SK-N-SH treated with all-trans-retinoic acid at 6 μM for 48 hours (cell line): Measurements from ENCODE around the gene SIL1.

ENCODE experiments used
- ATAC-seq: fragments of 200-7000 bp; cut with Tn5 transposase; 3 replicates; pipeline ENCODE4 v1.9.1; 2020; ENCODE audit warnings: mild to moderate bottlenecking, moderate library complexity
- ARNTL ChIP-seq: fragments of 450-650 bp; formaldehyde crosslinking; IDR thresholded peaks from 2 replicates; pipeline ENCODE4 v1.5.0; 2020; ENCODE audit warnings: low read depth, mild to moderate bottlenecking, moderate library complexity, borderline replicate concordance
- BACH2 ChIP-seq: fragments of 250-450 bp; sonication (Bioruptor Pico); IDR thresholded peaks from 2 replicates; pipeline ENCODE4 v1.9.0; 2021; ENCODE audit warnings: mild to moderate bottlenecking, borderline replicate concordance
- CSDC2 ChIP-seq: fragments of 250-450 bp; sonication (Bioruptor Pico); IDR thresholded peaks from 2 replicates; pipeline ENCODE4 v1.5.0; 2020; ENCODE audit warnings: mild to moderate bottlenecking, moderate library complexity
- CSRNP3 ChIP-seq: fragments of 250-450 bp; sonication (Bioruptor Pico); IDR thresholded peaks from 2 replicates; pipeline ENCODE4 v1.5.1; 2021; ENCODE audit warnings: mild to moderate bottlenecking, moderate library complexity
- ESRRG ChIP-seq: fragments of 250-450 bp; sonication (Bioruptor Pico); IDR thresholded peaks from 2 replicates; pipeline ENCODE4 v1.6.1; 2021; ENCODE audit warnings: mild to moderate bottlenecking
- GLIS3 ChIP-seq: fragments of 250-450 bp; sonication (Bioruptor Pico); IDR thresholded peaks from 2 replicates; pipeline ENCODE4 v1.5.0; 2020; ENCODE audit warnings: mild to moderate bottlenecking, moderate library complexity
- ISL1 ChIP-seq: fragments of 250-450 bp; sonication (Bioruptor Pico); IDR thresholded peaks from 2 replicates; pipeline ENCODE4 v2.1.2; 2022; ENCODE audit warnings: mild to moderate bottlenecking, moderate library complexity
- OSR1 ChIP-seq: fragments of 250-450 bp; sonication (Bioruptor Pico); IDR thresholded peaks from 2 replicates; pipeline ENCODE4 v1.8.0; 2022; ENCODE audit warnings: moderate library complexity, mild to moderate bottlenecking, inconsistent platforms
- POU6F1 ChIP-seq: fragments of 250-450 bp; sonication (Bioruptor Pico); IDR thresholded peaks from 2 replicates; pipeline ENCODE4 v1.8.0; 2021; ENCODE audit warnings: low read depth, mild to moderate bottlenecking, moderate library complexity, borderline replicate concordance
- PPARA ChIP-seq: fragments of 250-450 bp; sonication (Bioruptor Pico); IDR thresholded peaks from 2 replicates; pipeline ENCODE4 v1.5.0; 2020; ENCODE audit warnings: mild to moderate bottlenecking, borderline replicate concordance
- RARB ChIP-seq: fragments of 250-450 bp; sonication (Bioruptor Pico); IDR thresholded peaks from 2 replicates; pipeline ENCODE4 v1.8.0; 2021; ENCODE audit warnings: mild to moderate bottlenecking, moderate library complexity
- SNAI2 ChIP-seq: fragments of 250-450 bp; sonication (Bioruptor Pico); IDR thresholded peaks from 2 replicates; pipeline ENCODE4 v1.5.0; 2020; ENCODE audit warnings: mild to moderate bottlenecking, moderate library complexity
- TCF4 ChIP-seq: fragments of 250-450 bp; sonication (Bioruptor Pico); IDR thresholded peaks from 2 replicates; pipeline ENCODE4 v1.8.0; 2021; ENCODE audit warnings: mild to moderate bottlenecking, moderate library complexity, borderline replicate concordance
- TOX ChIP-seq: fragments of 250-450 bp; sonication (Bioruptor Pico); IDR thresholded peaks from 2 replicates; pipeline ENCODE4 v1.8.0; 2021; ENCODE audit warnings: mild to moderate bottlenecking, moderate library complexity, borderline replicate concordance
- TSHZ2 ChIP-seq: fragments of 250-450 bp; sonication (Bioruptor Pico); IDR thresholded peaks from 2 replicates; pipeline ENCODE4 v1.5.0; 2020; ENCODE audit warnings: mild to moderate bottlenecking, moderate library complexity
- ZC3H10 ChIP-seq: fragments of 250-450 bp; sonication (Bioruptor Pico); IDR thresholded peaks from 2 replicates; pipeline ENCODE4 v1.5.1; 2021; ENCODE audit warnings: mild to moderate bottlenecking, moderate library complexity
- ZFP3 ChIP-seq: fragments of 250-450 bp; sonication (Bioruptor Pico); IDR thresholded peaks from 2 replicates; pipeline ENCODE4 v1.5.0; 2020; ENCODE audit warnings: mild to moderate bottlenecking, moderate library complexity
- ZNF565 ChIP-seq: fragments of 450-650 bp; formaldehyde crosslinking; conservative IDR thresholded peaks from 2 replicates; pipeline ENCODE4 v1.5.0; 2020; ENCODE audit warnings: low read depth, mild to moderate bottlenecking, moderate library complexity
- ZNF70 ChIP-seq: fragments of 450-650 bp; formaldehyde crosslinking; IDR thresholded peaks from 2 replicates; pipeline ENCODE4 v1.5.0; 2020; ENCODE audit warnings: mild to moderate bottlenecking, moderate library complexity
- ZNF8 ChIP-seq: fragments of 450-650 bp; formaldehyde crosslinking; IDR thresholded peaks from 2 replicates; pipeline ENCODE4 v1.5.0; 2020; ENCODE audit warnings: mild to moderate bottlenecking, moderate library complexity
- TF ChIP-seq, protein P1 (sequence below): fragments of 250-450 bp; sonication (Bioruptor Pico); IDR thresholded peaks from 2 replicates; pipeline ENCODE4 v1.8.0; 2020; ENCODE audit warnings: mild to moderate bottlenecking, moderate library complexity, borderline replicate concordance
- TF ChIP-seq, protein P2 (sequence below): fragments of 250-450 bp; sonication (Bioruptor Pico); IDR thresholded peaks from 2 replicates; pipeline ENCODE4 v1.5.1; 2020; ENCODE audit warnings: low read depth, mild to moderate bottlenecking, moderate library complexity

The SIL1 gene

DNA sequence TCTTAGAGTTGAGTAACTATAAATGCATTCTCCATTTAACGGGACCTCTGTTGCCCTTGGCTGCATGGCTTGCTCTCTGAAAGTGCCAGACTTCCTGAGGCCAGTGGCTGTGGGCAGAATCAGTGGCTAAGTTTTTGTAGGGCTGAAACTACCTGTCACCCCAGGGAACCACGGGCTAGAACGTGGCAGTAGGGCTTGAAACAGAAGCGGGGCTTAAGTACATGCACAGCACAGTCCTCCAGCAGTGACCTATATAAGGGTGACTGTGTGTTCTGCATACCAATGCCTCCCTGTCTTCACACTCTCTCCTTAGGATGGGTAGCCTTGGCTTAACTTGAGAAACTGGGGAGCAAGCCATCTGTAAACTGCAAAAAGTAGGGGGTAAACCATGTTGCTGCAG is 279.5 kb downstream of the SIL1 start:
- ATAC-seq, result peak; percentile 30; the same call in 1 of the 3 replicates
- no peak for TF ChIP-seq ZNF565 (CRISPR knock-in tag)
- no peak for TF ChIP-seq RARB
- TF ChIP-seq ARNTL (CRISPR knock-in tag), result no peak
- no peak for TF ChIP-seq ZC3H10 (CRISPR knock-in tag)
- TF ChIP-seq, protein P1, sequence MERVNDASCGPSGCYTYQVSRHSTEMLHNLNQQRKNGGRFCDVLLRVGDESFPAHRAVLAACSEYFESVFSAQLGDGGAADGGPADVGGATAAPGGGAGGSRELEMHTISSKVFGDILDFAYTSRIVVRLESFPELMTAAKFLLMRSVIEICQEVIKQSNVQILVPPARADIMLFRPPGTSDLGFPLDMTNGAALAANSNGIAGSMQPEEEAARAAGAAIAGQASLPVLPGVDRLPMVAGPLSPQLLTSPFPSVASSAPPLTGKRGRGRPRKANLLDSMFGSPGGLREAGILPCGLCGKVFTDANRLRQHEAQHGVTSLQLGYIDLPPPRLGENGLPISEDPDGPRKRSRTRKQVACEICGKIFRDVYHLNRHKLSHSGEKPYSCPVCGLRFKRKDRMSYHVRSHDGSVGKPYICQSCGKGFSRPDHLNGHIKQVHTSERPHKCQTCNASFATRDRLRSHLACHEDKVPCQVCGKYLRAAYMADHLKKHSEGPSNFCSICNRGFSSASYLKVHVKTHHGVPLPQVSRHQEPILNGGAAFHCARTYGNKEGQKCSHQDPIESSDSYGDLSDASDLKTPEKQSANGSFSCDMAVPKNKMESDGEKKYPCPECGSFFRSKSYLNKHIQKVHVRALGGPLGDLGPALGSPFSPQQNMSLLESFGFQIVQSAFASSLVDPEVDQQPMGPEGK (CRISPR knock-in tag), result no peak
- no peak for TF ChIP-seq TSHZ2 (CRISPR knock-in tag)
- no peak for TF ChIP-seq TCF4 (CRISPR knock-in tag)
- TF ChIP-seq, protein P2, sequence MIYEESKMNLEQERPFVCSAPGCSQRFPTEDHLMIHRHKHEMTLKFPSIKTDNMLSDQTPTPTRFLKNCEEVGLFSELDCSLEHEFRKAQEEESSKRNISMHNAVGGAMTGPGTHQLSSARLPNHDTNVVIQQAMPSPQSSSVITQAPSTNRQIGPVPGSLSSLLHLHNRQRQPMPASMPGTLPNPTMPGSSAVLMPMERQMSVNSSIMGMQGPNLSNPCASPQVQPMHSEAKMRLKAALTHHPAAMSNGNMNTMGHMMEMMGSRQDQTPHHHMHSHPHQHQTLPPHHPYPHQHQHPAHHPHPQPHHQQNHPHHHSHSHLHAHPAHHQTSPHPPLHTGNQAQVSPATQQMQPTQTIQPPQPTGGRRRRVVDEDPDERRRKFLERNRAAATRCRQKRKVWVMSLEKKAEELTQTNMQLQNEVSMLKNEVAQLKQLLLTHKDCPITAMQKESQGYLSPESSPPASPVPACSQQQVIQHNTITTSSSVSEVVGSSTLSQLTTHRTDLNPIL, result no peak

DNA sequence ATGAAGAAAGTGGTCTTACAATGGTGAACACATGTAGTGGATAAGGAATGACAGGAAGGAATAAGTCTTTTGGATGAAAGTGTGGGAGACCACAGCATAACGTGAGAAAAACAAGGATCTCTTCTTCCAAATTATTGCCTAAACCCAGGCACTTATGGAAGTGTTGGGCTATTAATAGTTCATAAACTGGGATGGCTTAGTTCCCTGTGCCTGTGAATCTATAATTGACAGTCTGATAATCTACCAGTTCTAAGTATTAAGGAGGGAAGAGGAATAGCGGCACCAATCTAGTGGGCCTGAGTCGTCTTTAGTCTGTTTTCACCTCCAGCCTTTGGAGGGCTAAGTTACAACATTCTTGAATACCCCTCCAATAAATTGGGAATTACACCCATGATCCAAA is 283.8 kb downstream of the SIL1 start:
- TF ChIP-seq ZNF8 (CRISPR knock-in tag) (no peak), OSR1 (CRISPR knock-in tag) (no peak), ARNTL (CRISPR knock-in tag) (no peak), RARB (no peak), BACH2 (no peak), CSDC2 (CRISPR knock-in tag) (no peak)
- no peak for ATAC-seq

- ATAC-seq, result no peak
- TF ChIP-seq ZNF8 (CRISPR knock-in tag) (no peak), POU6F1 (CRISPR knock-in tag) (no peak), ZC3H10 (CRISPR knock-in tag) (no peak), ZFP3 (CRISPR knock-in tag) (no peak), ISL1 (no peak), PPARA (no peak), TOX (CRISPR knock-in tag) (no peak), CSRNP3 (no peak), BACH2 (no peak), GLIS3 (CRISPR knock-in tag) (no peak), OSR1 (CRISPR knock-in tag) (no peak), TSHZ2 (CRISPR knock-in tag) (no peak), ZNF565 (CRISPR knock-in tag) (no peak), ARNTL (CRISPR knock-in tag) (no peak), ZNF70 (CRISPR knock-in tag) (no peak), SNAI2 (CRISPR knock-in tag) (no peak), ESRRG (no peak)
- TF ChIP-seq, protein P2, result no peak
Observed at GRCh38 chr5:138913773-138914172, 284.4 kb downstream of the SIL1 start.
